ENCODE results near the gene RDX. TPM values are rescaled to one million over a fixed set of nuclear protein-coding genes. Genes with fewer than 3 reads are reported as not detected.
A peak's percentile ranks its signal among the peaks of the same experiment; 100 is the strongest.
"Not testable (repeated sequence)": the region's sequence is repeated elsewhere in the genome, so short reads cannot be mapped to it uniquely, and the experiment has no call there.

RDX gene
- total and polyA plus RNA-seq, 10 of the 15 experiments (the other 5 are each of a cell fraction or from before 2014, with no cell fraction given): 24.6 to 62.2 (median 47.8) TPM

DNA sequence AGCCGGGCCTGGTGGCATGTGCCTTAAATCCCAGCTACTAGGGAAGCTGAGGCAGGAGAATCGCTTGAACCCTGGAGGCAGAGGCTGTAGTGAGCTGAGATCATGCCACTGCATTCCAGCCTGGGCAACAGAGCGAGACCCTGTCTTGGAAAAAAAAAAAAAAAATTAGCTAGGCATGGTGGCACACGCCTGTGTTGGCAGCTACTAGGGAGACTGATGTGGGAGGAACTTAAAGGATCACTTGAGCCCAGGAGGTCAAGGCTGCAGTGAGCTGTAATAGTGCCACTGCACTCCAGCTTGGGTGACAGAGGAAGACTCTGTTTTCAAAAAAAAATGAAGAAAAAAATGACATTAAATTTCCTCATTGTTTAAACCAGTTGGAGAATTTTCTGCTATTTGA lies 4.3 kb downstream of the RDX start:
- H3K9me3 ChIP-seq (replicated peaks; ENCODE audit: control insufficient read depth, insufficient read depth, low read length); H3K9ac ChIP-seq (ENCODE audit: control insufficient read depth, insufficient read depth, low read length); DNase-seq (ENCODE audit: low read depth, low spot score); H3K27me3 ChIP-seq (replicated peaks in 1 of 2; ENCODE audit: control insufficient read depth in 2 of 2, insufficient read depth in 2 of 2, low read length in 1 of 2); FAIRE-seq; H4K20me1 ChIP-seq (ENCODE audit: control insufficient read depth, insufficient read depth); H2AFZ ChIP-seq (ENCODE audit: control insufficient read depth, low read depth, low read length); H3K4me1 ChIP-seq (ENCODE audit: control insufficient read depth, insufficient read depth, low read length); H3K36me3 ChIP-seq (ENCODE audit: control insufficient read depth in 2 of 2, insufficient read depth in 2 of 2, low read length in 1 of 2); ATAC-seq; in situ Hi-C loops (cut with MboI); BruUV-seq (replicated peaks): not testable (repeated sequence)
- 0 out of 2 replicates have a peak overlapping the region, but pooled peaks have one; percentile 4 for H3K27ac ChIP-seq (ENCODE audit: control insufficient read depth, insufficient read depth)
- intact Hi-C loops (cut with micrococcal nuclease; ENCODE audit: unreplicated experiment): loop anchor here (10.0 kb wide), 1 partner anchor 143 kb away; no protein-coding TSS in a partner anchor
- H3K4me3 ChIP-seq: 0 out of 2 replicates have a peak overlapping the region, but pooled peaks have one; percentile 15
- H3K79me2 ChIP-seq (ENCODE audit: control insufficient read depth, insufficient read depth, low read length): peaks cover 89% of the 10 kb centered on the region
- WGBS (ENCODE audit: insufficient coverage, insufficient replicate concordance, low lambda C conversion rate, missing lambda C conversion rate): 67% methylated on average over 4 of the region's 4 CpGs
- 0 out of 2 replicates have a peak, but pooled peaks have one; percentile 51 for TF ChIP-seq HDGF (IDR thresholded peaks at IDR 0.05)
- CTCF ChIA-PET: interaction anchor here (0.6 to 2.7 kb wide), 9 partner anchors 11 to 1622 kb away, joined by 3 to 13 read pairs (median 3); no protein-coding TSS in a partner anchor
- SMC1A ChIA-PET (ENCODE audit: uncharacterized antibody, unreplicated experiment): interaction anchor here (0.6 to 2.1 kb wide), 12 partner anchors 18 to 707 kb away, joined by 3 to 7 read pairs (median 4); no protein-coding TSS in a partner anchor
- H3K4me2 ChIP-seq (ENCODE audit: control insufficient read depth, insufficient read depth): peak overlapping the region; percentile 32; the same call in 1 of the 2 replicates
- POLR2A ChIA-PET: interaction anchor here (1.3 to 1.9 kb wide), 2 partner anchors 55 to 61 kb away, joined by 3 to 6 read pairs; no protein-coding TSS in a partner anchor
- RAD21 ChIA-PET (ENCODE audit: unreplicated experiment): interaction anchor here (0.7 to 1.4 kb wide), 3 partner anchors 18 to 71 kb away, joined by 3 to 4 read pairs (median 3); no protein-coding TSS in a partner anchor

DNA sequence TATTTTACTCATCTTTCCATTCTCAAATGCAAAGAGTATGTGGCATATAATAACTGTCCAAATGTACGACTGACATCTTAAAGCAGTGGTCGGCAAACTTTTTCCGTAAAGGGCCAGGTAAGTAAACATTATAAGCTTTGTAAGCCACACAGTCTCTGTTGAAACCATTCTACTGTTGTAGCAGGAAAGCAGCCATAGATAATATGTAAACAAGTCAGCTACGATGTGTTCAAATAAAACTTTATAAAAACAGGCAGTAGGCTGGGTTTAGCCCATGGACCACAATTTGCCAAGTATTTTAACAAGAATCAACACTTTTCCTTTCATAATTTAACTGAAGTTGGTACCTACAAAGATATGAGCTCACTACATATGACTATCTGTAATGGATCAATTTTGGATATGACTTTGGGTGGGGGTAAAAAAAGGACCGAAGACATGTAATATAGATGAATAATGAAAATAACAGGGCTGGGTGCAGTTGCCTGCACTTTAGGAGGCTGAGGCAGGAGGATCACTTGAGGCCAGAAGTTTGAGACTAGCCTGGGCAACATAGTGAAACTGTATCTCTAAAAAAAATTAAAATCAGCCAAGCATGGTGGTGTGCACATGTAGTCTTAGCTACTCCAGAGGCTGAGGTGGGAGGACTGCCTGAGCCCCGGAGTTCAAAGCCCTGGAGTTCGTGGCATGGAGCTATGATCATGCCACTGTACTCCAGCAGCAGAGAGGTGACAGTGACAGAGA lies 5.7 kb downstream of the RDX start:
- ChIA-PET POLR2A (interaction anchor here (0.6 to 0.7 kb wide), 2 partner anchors 11 to 1436 kb away, joined by 4 read pairs; no protein-coding TSS in a partner anchor), RAD21 (ENCODE audit: unreplicated experiment) (interaction anchor here (0.6 to 1.3 kb wide), 5 partner anchors 38 to 351 kb away, joined by 3 to 5 read pairs (median 3); no protein-coding TSS in a partner anchor), CTCF (interaction anchor here (0.7 to 2.2 kb wide), 7 partner anchors 12 to 144 kb away, joined by 3 to 4 read pairs (median 3); no protein-coding TSS in a partner anchor), SMC1A (ENCODE audit: uncharacterized antibody, unreplicated experiment) (interaction anchor here (0.8 to 2.2 kb wide), 12 partner anchors 10 to 90 kb away, joined by 3 to 9 read pairs (median 4); no protein-coding TSS in a partner anchor)
- H3K9ac ChIP-seq (ENCODE audit: control insufficient read depth, insufficient read depth, low read length): no peak overlapping the region
- 89% methylated on average over 7 of the region's 7 CpGs for WGBS (ENCODE audit: insufficient coverage, insufficient replicate concordance, low lambda C conversion rate, missing lambda C conversion rate)
- no peak for DNase-seq (ENCODE audit: low read depth, low spot score)
- H3K4me1 ChIP-seq (ENCODE audit: control insufficient read depth, insufficient read depth, low read length): no peaks in the 10 kb centered on the region
- no peak for TF ChIP-seq IKZF2 (IDR thresholded peaks at IDR 0.05)
- TF ChIP-seq, protein P1, sequence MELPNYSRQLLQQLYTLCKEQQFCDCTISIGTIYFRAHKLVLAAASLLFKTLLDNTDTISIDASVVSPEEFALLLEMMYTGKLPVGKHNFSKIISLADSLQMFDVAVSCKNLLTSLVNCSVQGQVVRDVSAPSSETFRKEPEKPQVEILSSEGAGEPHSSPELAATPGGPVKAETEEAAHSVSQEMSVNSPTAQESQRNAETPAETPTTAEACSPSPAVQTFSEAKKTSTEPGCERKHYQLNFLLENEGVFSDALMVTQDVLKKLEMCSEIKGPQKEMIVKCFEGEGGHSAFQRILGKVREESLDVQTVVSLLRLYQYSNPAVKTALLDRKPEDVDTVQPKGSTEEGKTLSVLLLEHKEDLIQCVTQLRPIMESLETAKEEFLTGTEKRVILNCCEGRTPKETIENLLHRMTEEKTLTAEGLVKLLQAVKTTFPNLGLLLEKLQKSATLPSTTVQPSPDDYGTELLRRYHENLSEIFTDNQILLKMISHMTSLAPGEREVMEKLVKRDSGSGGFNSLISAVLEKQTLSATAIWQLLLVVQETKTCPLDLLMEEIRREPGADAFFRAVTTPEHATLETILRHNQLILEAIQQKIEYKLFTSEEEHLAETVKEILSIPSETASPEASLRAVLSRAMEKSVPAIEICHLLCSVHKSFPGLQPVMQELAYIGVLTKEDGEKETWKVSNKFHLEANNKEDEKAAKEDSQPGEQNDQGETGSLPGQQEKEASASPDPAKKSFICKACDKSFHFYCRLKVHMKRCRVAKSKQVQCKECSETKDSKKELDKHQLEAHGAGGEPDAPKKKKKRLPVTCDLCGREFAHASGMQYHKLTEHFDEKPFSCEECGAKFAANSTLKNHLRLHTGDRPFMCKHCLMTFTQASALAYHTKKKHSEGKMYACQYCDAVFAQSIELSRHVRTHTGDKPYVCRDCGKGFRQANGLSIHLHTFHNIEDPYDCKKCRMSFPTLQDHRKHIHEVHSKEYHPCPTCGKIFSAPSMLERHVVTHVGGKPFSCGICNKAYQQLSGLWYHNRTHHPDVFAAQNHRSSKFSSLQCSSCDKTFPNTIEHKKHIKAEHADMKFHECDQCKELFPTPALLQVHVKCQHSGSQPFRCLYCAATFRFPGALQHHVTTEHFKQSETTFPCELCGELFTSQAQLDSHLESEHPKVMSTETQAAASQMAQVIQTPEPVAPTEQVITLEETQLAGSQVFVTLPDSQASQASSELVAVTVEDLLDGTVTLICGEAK (IDR thresholded peaks at IDR 0.05; ENCODE audit: borderline replicate concordance): peak; percentile 91
- H3K27ac ChIP-seq (ENCODE audit: control insufficient read depth, insufficient read depth): no peak overlapping the region
- in situ Hi-C loops (cut with MboI) (no loop called here), intact Hi-C loops (cut with micrococcal nuclease; ENCODE audit: unreplicated experiment) (loop anchor here (10.0 kb wide), 1 partner anchor 144 kb away; no protein-coding TSS in a partner anchor)
- H3K4me2 ChIP-seq (ENCODE audit: control insufficient read depth, insufficient read depth): peak overlapping the region; percentile 28; the same call in 1 of the 2 replicates
- no peaks in the 10 kb centered on the region for H3K27me3 ChIP-seq (replicated peaks in 1 of 2; ENCODE audit: control insufficient read depth in 2 of 2, insufficient read depth in 2 of 2, low read length in 1 of 2)
- H3K36me3 ChIP-seq (ENCODE audit: control insufficient read depth in 2 of 2, insufficient read depth in 2 of 2, low read length in 1 of 2): no peaks in the 10 kb centered on the region
- H3K4me3 ChIP-seq: no peak overlapping the region; the same call in 1 of the 2 replicates
- H3K9me3 ChIP-seq (replicated peaks; ENCODE audit: control insufficient read depth, insufficient read depth, low read length): no peaks in the 10 kb centered on the region
- H3K79me2 ChIP-seq (ENCODE audit: control insufficient read depth, insufficient read depth, low read length): peaks cover 99% of the 10 kb centered on the region
- no peak for ATAC-seq
- no TSS peak for BruUV-seq (replicated peaks)
- FAIRE-seq: no peak
- peaks cover 2% of the 10 kb centered on the region; the same call in 1 of the 2 replicates for H4K20me1 ChIP-seq (ENCODE audit: control insufficient read depth, insufficient read depth)
- no peak overlapping the region for H2AFZ ChIP-seq (ENCODE audit: control insufficient read depth, low read depth, low read length)
